ENCODE results near the gene CHEK2. TPM values are rescaled to one million over a fixed set of nuclear protein-coding genes. Genes with fewer than 3 reads are reported as not detected.
"Not testable (repeated sequence)": the region's sequence is repeated elsewhere in the genome, so short reads cannot be mapped to it uniquely, and the experiment has no call there.

The CHEK2 gene
- total RNA-seq, 5 donors from 2014 or later (not counting 1 experiment from before 2014, with no cell fraction given): 5.1 to 10.0 (median 7.1) TPM

- H3K4me3 Mint-ChIP-seq; H3K4me1 Mint-ChIP-seq; H3K27ac ChIP-seq (ENCODE audit: low read length); DNase-seq; ATAC-seq (replicated peaks in 1 of 4); H3K27me3 Mint-ChIP-seq; H3K36me3 ChIP-seq (ENCODE audit: control insufficient read depth in 2 of 2, extremely low read depth in 1 of 2, insufficient read depth in 1 of 2, low read length in 1 of 2); CTCF ChIA-PET; H3K27ac Mint-ChIP-seq; H3K4me3 ChIP-seq (ENCODE audit: control insufficient read depth in 1 of 2, extremely low read depth in 1 of 2, low read length in 1 of 2); H3K4me1 ChIP-seq (ENCODE audit: control insufficient read depth in 1 of 2, extremely low read depth in 1 of 2, insufficient read depth in 2 of 2, low read length in 2 of 2); H3K9me3 Mint-ChIP-seq; H3K9me3 ChIP-seq; H3K27me3 ChIP-seq (replicated peaks in 1 of 2; ENCODE audit: control insufficient read depth in 2 of 2, extremely low read depth in 1 of 2, insufficient read depth in 2 of 2, low read length in 1 of 2): not testable (repeated sequence)
- POLR2A ChIA-PET: interaction anchor here in 1 of 2 donors (0.6 kb wide), 1 partner anchor 131 kb away, joined by 4 read pairs; no protein-coding TSS in a partner anchor
- WGBS (ENCODE audit: insufficient coverage): 95% methylated on average over 2 of the region's 3 CpGs
- peaks cover 18% of the 10 kb centered on the region for H3K36me3 Mint-ChIP-seq
These were observed 12.9 kb upstream of the CHEK2 start for GRCh38 chr22:28754512-28754911.

GRCh38 chr22:28750471-28750881, 8.9 kb upstream of the CHEK2 start:
- peaks cover 26% of the 10 kb centered on the region for H3K36me3 Mint-ChIP-seq
- CTCF ChIA-PET: interaction anchor here in 1 of 2 donors (0.9 kb wide), 1 partner anchor 34 kb away, joined by 3 read pairs; no protein-coding TSS in a partner anchor
- peaks cover 10 to 11% (median 10%) of the 10 kb centered on the region in 3 donors for H3K4me1 Mint-ChIP-seq
- H3K4me3 Mint-ChIP-seq: no peak overlapping the region
- H3K4me1 ChIP-seq (ENCODE audit: control insufficient read depth in 1 of 2, extremely low read depth in 1 of 2, insufficient read depth in 2 of 2, low read length in 2 of 2): peaks cover 0 to 14% of the 10 kb centered on the region in 2 experiments
- H3K27ac Mint-ChIP-seq: no peak overlapping the region
- no peaks in the 10 kb centered on the region for H3K9me3 Mint-ChIP-seq
- H3K27me3 ChIP-seq (replicated peaks in 1 of 2; ENCODE audit: control insufficient read depth in 2 of 2, extremely low read depth in 1 of 2, insufficient read depth in 2 of 2, low read length in 1 of 2): no peaks in the 10 kb centered on the region
- WGBS (ENCODE audit: insufficient coverage): 100% methylated on average over 1 of the region's 6 CpGs
- H3K27ac ChIP-seq (ENCODE audit: low read length): no peak overlapping the region
- H3K9me3 ChIP-seq: no peaks in the 10 kb centered on the region
- DNase-seq: no peak
- H3K27me3 Mint-ChIP-seq: no peaks in the 10 kb centered on the region
- POLR2A ChIA-PET: interaction anchor here (0.6 to 0.7 kb wide), 2 partner anchors 36 to 74 kb away, joined by 10 to 11 read pairs; no protein-coding TSS in a partner anchor
- H3K36me3 ChIP-seq (ENCODE audit: control insufficient read depth in 2 of 2, extremely low read depth in 1 of 2, insufficient read depth in 1 of 2, low read length in 1 of 2): peaks cover 0 to 16% of the 10 kb centered on the region in 2 donors
- no peak overlapping the region for H3K4me3 ChIP-seq (ENCODE audit: control insufficient read depth in 1 of 2, extremely low read depth in 1 of 2, low read length in 1 of 2)
- ATAC-seq (replicated peaks in 1 of 4): no peak

DNA sequence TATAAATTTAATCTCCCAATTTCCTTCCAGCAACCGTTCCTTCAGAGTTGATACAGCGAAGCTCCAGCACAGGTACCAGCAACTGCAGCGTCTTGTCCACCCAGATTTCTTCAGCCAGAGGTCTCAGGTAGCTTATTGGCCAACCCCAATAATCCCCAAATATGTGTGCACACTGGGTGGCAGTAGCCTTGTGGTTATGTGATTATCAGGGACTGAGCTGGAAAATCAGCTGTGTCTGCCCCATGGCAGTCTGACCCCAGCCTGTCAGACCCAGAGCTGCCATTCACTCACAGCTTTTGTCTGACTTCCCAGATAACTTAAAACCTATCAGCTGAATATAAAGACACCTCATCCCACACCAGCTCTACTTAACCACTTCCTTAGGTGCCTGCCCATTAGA, 2.2 kb upstream of the CHEK2 start:
- Mint-ChIP-seq H3K27ac (peak overlapping the region in 1 of 2 donors; percentile 94), H3K4me1 (peaks cover 29 to 40% (median 32%) of the 10 kb centered on the region in 3 donors)
- CTCF ChIA-PET: no interaction called here

DNA sequence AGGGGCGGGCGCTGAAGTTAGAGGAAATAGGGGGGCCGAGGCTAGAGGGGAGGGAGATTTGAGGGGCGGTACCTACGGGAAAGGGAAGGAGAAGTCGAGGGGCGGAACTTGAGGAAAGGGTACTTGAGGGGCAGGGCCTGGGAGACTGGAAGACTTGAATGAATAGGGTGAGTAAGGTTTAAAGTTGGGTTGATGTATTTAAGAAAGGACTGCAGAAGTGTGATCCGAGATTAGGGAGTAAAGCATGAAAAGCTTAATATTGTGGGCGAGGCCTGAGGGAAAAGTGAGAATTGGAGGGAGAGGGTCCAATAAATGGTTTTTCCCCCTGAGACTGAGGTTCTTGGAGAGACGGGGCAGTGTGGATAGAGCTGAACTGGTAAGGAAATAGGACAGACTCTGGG, 942 bp upstream of the CHEK2 start:
- WGBS (ENCODE audit: insufficient coverage): 5% methylated on average over 10 of the region's 10 CpGs
- DNase-seq: no peak
- H3K36me3 Mint-ChIP-seq: peaks cover 11% of the 10 kb centered on the region
- POLR2A ChIA-PET: no interaction called here
- H3K27me3 Mint-ChIP-seq: no peaks in the 10 kb centered on the region
- peaks cover 7 to 26% of the 10 kb centered on the region in 2 donors for H3K36me3 ChIP-seq (ENCODE audit: control insufficient read depth in 2 of 2, extremely low read depth in 1 of 2, insufficient read depth in 1 of 2, low read length in 1 of 2)
- peak overlapping the region; percentile 93 to 95 for H3K4me3 ChIP-seq (ENCODE audit: control insufficient read depth in 1 of 2, extremely low read depth in 1 of 2, low read length in 1 of 2)
- H3K9me3 Mint-ChIP-seq: no peaks in the 10 kb centered on the region
- peak overlapping the region; percentile 93 to 94 for H3K27ac Mint-ChIP-seq
- peak overlapping the region; percentile 88 for H3K27ac ChIP-seq (ENCODE audit: low read length)
- H3K4me1 ChIP-seq (ENCODE audit: control insufficient read depth in 1 of 2, extremely low read depth in 1 of 2, insufficient read depth in 2 of 2, low read length in 2 of 2): peaks cover 8 to 18% of the 10 kb centered on the region in 2 experiments
- H3K27me3 ChIP-seq (replicated peaks in 1 of 2; ENCODE audit: control insufficient read depth in 2 of 2, extremely low read depth in 1 of 2, insufficient read depth in 2 of 2, low read length in 1 of 2): no peaks in the 10 kb centered on the region
- no peaks in the 10 kb centered on the region for H3K9me3 ChIP-seq
- CTCF ChIA-PET: no interaction called here
- peak overlapping the region; percentile 87 to 94 (median 93) for H3K4me3 Mint-ChIP-seq
- H3K4me1 Mint-ChIP-seq: peaks cover 26 to 39% (median 29%) of the 10 kb centered on the region in 3 donors
- ATAC-seq (replicated peaks in 1 of 4): no peak

More for the DNA sequence above, 2.2 kb upstream of the CHEK2 start:
- Mint-ChIP-seq H3K4me3 (peak overlapping the region; percentile 13 to 94 (median 93)), H3K9me3 (no peaks in the 10 kb centered on the region), H3K36me3 (peaks cover 14% of the 10 kb centered on the region), H3K27me3 (no peaks in the 10 kb centered on the region)
- DNase-seq (no peak), ATAC-seq (replicated peaks in 1 of 4) (no peak)
- no CpG with 5 or more reads among the region's 3 CpGs for WGBS (ENCODE audit: insufficient coverage)
- Histone ChIP-seq H3K4me3 (ENCODE audit: control insufficient read depth in 1 of 2, extremely low read depth in 1 of 2, low read length in 1 of 2) (no peak overlapping the region), H3K9me3 (no peaks in the 10 kb centered on the region), H3K27ac (ENCODE audit: low read length) (no peak overlapping the region), H3K36me3 (ENCODE audit: control insufficient read depth in 2 of 2, extremely low read depth in 1 of 2, insufficient read depth in 1 of 2, low read length in 1 of 2) (peaks cover 7 to 28% of the 10 kb centered on the region in 2 donors), H3K27me3 (replicated peaks in 1 of 2; ENCODE audit: control insufficient read depth in 2 of 2, extremely low read depth in 1 of 2, insufficient read depth in 2 of 2, low read length in 1 of 2) (no peaks in the 10 kb centered on the region), H3K4me1 (ENCODE audit: control insufficient read depth in 1 of 2, extremely low read depth in 1 of 2, insufficient read depth in 2 of 2, low read length in 2 of 2) (peaks cover 8 to 23% of the 10 kb centered on the region in 2 experiments)
- POLR2A ChIA-PET: no interaction called here

GRCh38 chr22:28741200-28741784, 328 bp downstream of the CHEK2 start:
- Histone ChIP-seq H3K27me3 (replicated peaks in 1 of 2; ENCODE audit: control insufficient read depth in 2 of 2, extremely low read depth in 1 of 2, insufficient read depth in 2 of 2, low read length in 1 of 2) (no peaks in the 10 kb centered on the region), H3K9me3 (no peaks in the 10 kb centered on the region), H3K4me1 (ENCODE audit: control insufficient read depth in 1 of 2, extremely low read depth in 1 of 2, insufficient read depth in 2 of 2, low read length in 2 of 2) (peaks cover 8 to 18% of the 10 kb centered on the region in 2 experiments), H3K4me3 (ENCODE audit: control insufficient read depth in 1 of 2, extremely low read depth in 1 of 2, low read length in 1 of 2) (peak overlapping the region; percentile 93 to 95), H3K27ac (ENCODE audit: low read length) (peak overlapping the region; percentile 57), H3K36me3 (ENCODE audit: control insufficient read depth in 2 of 2, extremely low read depth in 1 of 2, insufficient read depth in 1 of 2, low read length in 1 of 2) (peaks cover 7 to 22% of the 10 kb centered on the region in 2 donors)
- POLR2A ChIA-PET: no interaction called here
- WGBS (ENCODE audit: insufficient coverage): 0% methylated on average over 10 of the region's 18 CpGs
- Mint-ChIP-seq H3K9me3 (no peaks in the 10 kb centered on the region), H3K27me3 (no peaks in the 10 kb centered on the region), H3K36me3 (peaks cover 11% of the 10 kb centered on the region), H3K4me3 (peak overlapping the region; percentile 87 to 94 (median 93)), H3K4me1 (peaks cover 26 to 39% (median 29%) of the 10 kb centered on the region in 3 donors), H3K27ac (peak overlapping the region; percentile 93 to 94)
- DNase-seq (no peak), ATAC-seq (replicated peaks in 1 of 4) (no peak)
- CTCF ChIA-PET: interaction anchor here (0.8 to 1.0 kb wide), 2 partner anchors 88 to 299 kb away, joined by 3 to 5 read pairs; no protein-coding TSS in a partner anchor

DNA sequence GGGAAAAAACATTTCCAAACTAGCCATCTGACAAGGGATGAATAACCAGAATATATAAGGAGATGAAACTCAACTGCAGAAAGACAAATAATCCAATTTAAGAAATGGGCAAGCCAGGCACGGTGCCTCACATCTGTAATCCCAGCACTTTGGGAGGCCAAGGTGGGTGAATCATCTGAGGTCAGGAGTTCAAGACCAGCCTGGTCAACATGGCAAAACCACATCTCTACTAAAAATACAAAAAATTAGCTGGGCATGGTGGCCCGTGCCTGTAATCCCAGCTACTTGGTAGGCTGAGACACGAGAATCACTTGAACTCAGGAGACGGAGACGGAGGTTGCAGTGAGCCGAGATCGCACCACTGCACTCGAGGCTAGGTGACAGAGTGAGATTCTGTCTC, 2.7 kb downstream of the CHEK2 start:
- H3K27ac ChIP-seq (ENCODE audit: low read length); H3K9me3 Mint-ChIP-seq; DNase-seq; H3K4me3 ChIP-seq (ENCODE audit: control insufficient read depth in 1 of 2, extremely low read depth in 1 of 2, low read length in 1 of 2); H3K9me3 ChIP-seq; H3K27me3 ChIP-seq (replicated peaks in 1 of 2; ENCODE audit: control insufficient read depth in 2 of 2, extremely low read depth in 1 of 2, insufficient read depth in 2 of 2, low read length in 1 of 2); H3K36me3 Mint-ChIP-seq; H3K36me3 ChIP-seq (ENCODE audit: control insufficient read depth in 2 of 2, extremely low read depth in 1 of 2, insufficient read depth in 1 of 2, low read length in 1 of 2); H3K27ac Mint-ChIP-seq; ATAC-seq (replicated peaks in 1 of 4); H3K27me3 Mint-ChIP-seq; H3K4me3 Mint-ChIP-seq: not testable (repeated sequence)
- 93% methylated on average over 7 of the region's 8 CpGs for WGBS (ENCODE audit: insufficient coverage)
- CTCF ChIA-PET: interaction anchor here in 1 of 2 donors (0.9 kb wide), 1 partner anchor 35 kb away, joined by 3 read pairs; no protein-coding TSS in a partner anchor
- H3K4me1 Mint-ChIP-seq: peaks cover 26 to 38% (median 29%) of the 10 kb centered on the region in 3 donors
- H3K4me1 ChIP-seq (ENCODE audit: control insufficient read depth in 1 of 2, extremely low read depth in 1 of 2, insufficient read depth in 2 of 2, low read length in 2 of 2): peaks cover 8 to 17% of the 10 kb centered on the region in 2 experiments
- POLR2A ChIA-PET: interaction anchor here in 1 of 2 donors (0.6 kb wide), 1 partner anchor 75 kb away, joined by 3 read pairs; no protein-coding TSS in a partner anchor

Measured in T-cell (primary cell).